AG10803 (cell line): ENCODE results near the gene PEX7.
"Not testable (repeated sequence)": the region's sequence is repeated elsewhere in the genome, so short reads cannot be mapped to it uniquely, and the experiment has no call there.

ENCODE experiments used
- DNase-seq: peaks from one replicate; pipeline ENCODE4 v3.0.0; 2010; ENCODE audit warnings: low read depth
- H3K4me3 ChIP-seq: 2 replicates; pipeline ENCODE4 v1.5.1; 2011; ENCODE audit warnings: mild to moderate bottlenecking, low read length, control low read depth
- TF ChIP-seq, protein P1 (sequence below): conservative IDR thresholded peaks from 2 replicates; pipeline ENCODE4 v1.5.1; 2011; ENCODE audit warnings: mild to moderate bottlenecking, low read length, control low read depth, inconsistent platforms

Gene PEX7

DNA sequence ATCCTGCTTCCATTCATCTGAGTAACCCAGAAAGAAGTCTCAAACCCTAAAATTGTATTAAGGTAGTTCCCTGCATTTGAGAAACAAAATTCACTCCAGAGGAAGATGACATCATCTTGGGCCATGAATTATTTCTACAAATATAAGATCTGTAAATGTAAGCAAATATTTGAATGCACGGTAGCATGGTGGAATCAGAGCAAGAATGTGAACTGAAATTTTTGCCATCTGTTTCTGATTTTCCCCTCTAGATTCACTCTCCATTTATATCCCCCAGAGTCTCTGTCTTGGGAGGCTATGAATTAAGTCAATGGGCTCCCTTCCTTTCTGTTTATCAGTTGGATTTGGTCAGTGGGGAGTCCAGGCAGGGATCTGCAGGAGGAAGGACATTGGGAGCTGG is 24.3 kb upstream of the PEX7 start:
- no peak overlapping the region for H3K4me3 ChIP-seq
- TF ChIP-seq, protein P1, sequence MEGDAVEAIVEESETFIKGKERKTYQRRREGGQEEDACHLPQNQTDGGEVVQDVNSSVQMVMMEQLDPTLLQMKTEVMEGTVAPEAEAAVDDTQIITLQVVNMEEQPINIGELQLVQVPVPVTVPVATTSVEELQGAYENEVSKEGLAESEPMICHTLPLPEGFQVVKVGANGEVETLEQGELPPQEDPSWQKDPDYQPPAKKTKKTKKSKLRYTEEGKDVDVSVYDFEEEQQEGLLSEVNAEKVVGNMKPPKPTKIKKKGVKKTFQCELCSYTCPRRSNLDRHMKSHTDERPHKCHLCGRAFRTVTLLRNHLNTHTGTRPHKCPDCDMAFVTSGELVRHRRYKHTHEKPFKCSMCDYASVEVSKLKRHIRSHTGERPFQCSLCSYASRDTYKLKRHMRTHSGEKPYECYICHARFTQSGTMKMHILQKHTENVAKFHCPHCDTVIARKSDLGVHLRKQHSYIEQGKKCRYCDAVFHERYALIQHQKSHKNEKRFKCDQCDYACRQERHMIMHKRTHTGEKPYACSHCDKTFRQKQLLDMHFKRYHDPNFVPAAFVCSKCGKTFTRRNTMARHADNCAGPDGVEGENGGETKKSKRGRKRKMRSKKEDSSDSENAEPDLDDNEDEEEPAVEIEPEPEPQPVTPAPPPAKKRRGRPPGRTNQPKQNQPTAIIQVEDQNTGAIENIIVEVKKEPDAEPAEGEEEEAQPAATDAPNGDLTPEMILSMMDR: no peak
- no peak for DNase-seq

DNA sequence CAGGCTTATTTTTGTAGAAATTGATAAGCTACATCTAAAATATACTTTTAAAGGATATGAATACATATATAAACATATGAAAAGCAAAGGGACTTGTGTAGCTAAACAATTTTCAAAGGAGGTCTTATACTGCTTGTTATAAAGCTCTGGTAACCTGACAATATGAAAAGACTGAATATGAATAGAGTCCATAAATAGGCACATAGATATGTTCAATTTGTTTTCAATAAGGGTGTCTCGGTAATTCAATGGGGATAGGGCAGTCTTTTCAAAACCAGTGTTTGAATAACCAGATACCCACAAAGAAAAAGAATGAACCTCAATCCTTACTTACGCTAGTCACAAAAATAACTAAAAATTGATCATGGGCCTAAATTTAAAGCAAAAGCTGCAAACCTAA is 20.8 kb upstream of the PEX7 start:
- no peak for DNase-seq
- TF ChIP-seq, protein P1: no peak
- no peak overlapping the region for H3K4me3 ChIP-seq

DNA sequence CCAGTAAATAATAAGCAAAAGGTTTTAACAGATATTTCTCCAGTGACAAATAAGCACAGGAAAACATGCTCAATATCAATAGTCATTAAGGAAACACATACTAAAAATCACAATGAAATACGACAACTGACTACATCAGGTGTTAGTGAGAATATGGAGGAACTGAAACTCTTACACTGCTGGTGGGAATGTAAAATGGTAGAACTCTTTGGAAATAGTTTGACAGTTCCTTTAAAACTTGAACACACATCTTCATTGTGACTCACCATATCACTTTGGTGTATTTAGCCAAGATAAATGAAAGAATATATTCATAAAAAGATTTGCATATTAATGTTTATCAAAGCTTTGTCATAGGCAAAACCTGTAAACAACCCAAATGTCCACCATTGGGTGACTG is 18.8 kb upstream of the PEX7 start:
- DNase-seq: no peak
- TF ChIP-seq, protein P1: no peak
- H3K4me3 ChIP-seq: no peak overlapping the region

DNA sequence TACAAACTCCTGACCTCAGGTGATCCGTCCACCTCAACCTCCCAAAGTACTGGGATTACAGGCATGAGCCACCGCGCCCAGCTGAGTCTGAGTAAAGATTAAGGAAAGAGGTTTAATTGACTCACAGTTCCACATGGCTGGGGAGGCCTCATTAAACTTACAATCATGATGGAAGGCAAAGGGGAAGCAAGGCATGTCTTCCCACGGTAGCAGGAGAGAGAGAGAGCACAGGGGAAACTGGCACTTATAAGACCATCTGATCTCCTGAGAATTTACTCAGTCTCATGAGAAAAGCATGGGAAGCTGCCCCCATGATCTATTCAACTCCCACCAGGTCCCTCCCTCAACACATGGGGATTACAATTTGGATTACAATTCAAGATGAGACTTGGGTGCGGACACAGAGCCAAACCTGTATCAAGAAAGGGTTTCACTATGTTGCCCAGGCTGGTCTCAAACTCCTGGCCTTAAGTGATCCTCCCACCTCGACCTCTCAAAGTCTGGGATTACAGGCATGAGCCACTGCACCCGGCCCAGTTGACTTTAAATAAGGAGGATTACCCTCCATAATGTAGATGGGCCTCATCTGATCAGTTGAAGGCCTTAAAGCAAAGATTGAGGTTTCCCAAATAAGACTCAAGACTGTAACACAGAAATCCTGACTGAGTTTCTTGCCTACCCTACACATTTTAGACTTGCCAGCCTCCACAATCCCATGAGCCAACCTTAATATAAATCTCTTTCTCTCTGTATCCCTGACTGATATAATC is 13.1 kb upstream of the PEX7 start:
- DNase-seq: no peak
- H3K4me3 ChIP-seq: no peak overlapping the region
- TF ChIP-seq, protein P1: no peak

DNA sequence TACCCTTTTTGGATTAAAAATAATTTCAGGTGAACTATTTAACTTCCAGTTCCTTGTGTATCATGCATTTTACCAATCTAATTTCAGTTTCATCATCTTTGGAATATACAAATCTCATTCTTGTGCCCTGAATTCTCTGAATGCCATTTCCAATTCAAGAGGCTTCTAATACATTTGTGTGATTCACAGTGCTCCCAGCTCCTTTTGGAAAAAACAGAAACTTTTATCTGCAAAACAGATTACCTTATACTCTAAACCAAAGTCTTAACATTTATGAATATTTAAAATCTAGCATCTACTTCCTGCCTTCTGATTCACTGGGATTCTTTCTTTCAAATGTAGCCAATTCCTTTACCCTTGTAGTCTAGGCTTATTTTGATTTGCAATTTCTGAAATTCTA is 11.1 kb upstream of the PEX7 start:
- TF ChIP-seq, protein P1: no peak
- no peak overlapping the region for H3K4me3 ChIP-seq
- peak; percentile 20 for DNase-seq

DNA sequence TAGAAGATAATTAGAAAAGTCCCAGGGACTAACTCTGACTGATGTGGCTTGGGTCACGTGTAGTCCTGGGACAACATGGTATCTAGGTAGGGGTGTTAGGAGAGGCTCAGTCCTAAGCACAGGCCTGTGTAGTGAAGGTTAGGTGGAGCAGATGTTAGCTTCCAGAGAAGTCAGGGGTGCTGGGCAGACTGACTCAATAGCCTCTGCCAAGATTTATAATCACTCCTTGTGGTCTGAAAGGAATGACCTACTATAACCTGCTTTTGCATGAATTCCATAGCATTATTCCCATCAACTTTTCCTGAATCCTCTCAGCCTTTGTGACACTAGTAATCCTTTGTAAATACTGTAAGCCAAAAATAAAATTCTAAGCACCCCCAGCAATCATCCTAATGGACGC is 10.2 kb upstream of the PEX7 start:
- TF ChIP-seq, protein P1: no peak
- DNase-seq: peak; percentile 23
- no peak overlapping the region for H3K4me3 ChIP-seq

DNA sequence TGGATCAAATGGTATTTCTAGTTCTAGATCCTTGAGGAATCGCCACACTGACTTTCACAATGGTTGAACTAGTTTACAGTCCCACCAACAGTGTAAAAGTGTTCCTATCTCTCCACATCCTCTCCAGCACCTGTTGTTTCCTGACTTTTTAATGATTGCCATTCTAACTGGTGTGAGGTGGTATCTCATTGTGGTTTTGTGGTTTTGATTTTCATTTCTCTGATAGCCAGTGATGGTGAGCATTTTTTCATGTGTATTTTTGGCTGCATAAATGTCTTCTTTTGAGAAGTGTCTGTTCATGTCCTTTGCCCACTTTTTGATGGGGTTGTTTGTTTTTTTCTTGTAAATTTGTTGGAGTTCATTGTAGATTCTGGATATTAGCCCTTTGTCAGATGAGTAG is 6.8 kb upstream of the PEX7 start:
- DNase-seq, H3K4me3 ChIP-seq: not testable (repeated sequence)
